Measurements from ENCODE around the gene MYRIP.

DNA sequence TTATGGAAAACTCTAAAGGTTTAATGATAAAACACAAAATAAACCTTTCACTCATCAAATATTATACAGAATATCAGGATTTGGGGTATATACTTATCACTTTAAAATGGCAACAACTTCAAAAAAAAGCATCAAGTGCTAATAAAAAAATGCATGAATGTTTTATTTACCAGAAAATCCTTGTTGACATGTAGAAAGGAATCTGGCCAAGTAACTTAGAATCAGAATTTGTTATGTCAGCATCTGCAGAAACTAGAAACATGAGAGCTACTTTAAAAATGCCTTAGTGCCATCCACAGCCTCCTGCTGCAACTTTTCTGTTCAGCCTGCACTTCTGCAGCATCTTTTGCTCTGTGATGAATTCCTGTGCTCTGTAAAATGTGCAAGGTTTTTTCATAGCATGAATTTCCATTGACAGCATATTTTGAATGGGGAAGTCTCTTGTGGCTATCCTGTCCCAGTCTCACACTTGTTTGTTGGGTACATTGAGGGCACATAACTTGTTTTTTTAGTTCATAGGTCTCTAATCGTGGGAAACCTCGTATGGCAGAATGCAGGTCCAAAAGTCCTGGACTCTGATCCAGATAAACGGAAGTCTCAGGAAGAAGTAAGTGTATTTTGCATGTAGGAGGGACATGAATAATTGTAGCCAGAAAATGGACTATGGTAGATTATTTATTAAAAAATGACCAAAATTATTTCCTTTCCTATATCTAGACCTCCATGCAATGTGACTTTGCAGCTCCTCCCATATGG, 21.1 kb upstream of the MYRIP start:
- TF ChIP-seq TAF1 (IDR thresholded peaks at IDR 0.05; ENCODE audit: borderline replicate concordance, low read depth, low read length): no peak
- TF ChIP-seq POLR2A (IDR thresholded peaks at IDR 0.05; ENCODE audit: low read depth, low read length): no peak
- no peak for TF ChIP-seq POLR2AphosphoS5 (IDR thresholded peaks at IDR 0.05; ENCODE audit: low read depth, low read length)

Measured in GM12892 (cell line).